K562 (cell line): ENCODE results near the gene TGFBR2. TPM values are rescaled to one million over a fixed set of nuclear protein-coding genes. Genes with fewer than 3 reads are reported as not detected.

Source experiments
- ATAC-seq: fragments of 200-7000 bp; cut with Tn5 transposase; 3 replicates; pipeline ENCODE4 v1.9.1; 2020; ENCODE audit warnings: moderate library complexity
- BruUV-seq: library from RNA; stranded (reverse); fragments of 400-500 nt; replicated peaks from 2 replicates; lab custom pipeline; 2021; lab: Mats Ljungman, UMichigan
- CTCF ChIA-PET: fragments of 300-600 bp; formaldehyde crosslinking; extraction: SDS; loops from one replicate; lab custom pipeline; 2021; ENCODE audit warnings: low intra/inter-chr PET ratio; lab: Yijun Ruan, JAX
- POLR2A ChIA-PET: fragments of 300-600, 350-650 bp; sonication (Branson Sonifier 250); formaldehyde crosslinking; extraction: SDS; loops from one replicate; lab custom pipeline; 2021; ENCODE audit warnings: antibody characterized with exemption, inconsistent platforms; lab: Yijun Ruan, JAX
- DNase-seq, 4 experiments: peaks; one replicate each; pipeline versions ENCODE4 v3.0.0 to v3.0.0-alpha.2; 2011 to 2018; ENCODE audit warnings: low spot score in 3 of 4, mixed read lengths in 3 of 4; ENCODE audit errors: extremely low read depth in 1 of 4
- FAIRE-seq: peaks from 2 replicates; lab custom pipeline; 2011; peaks lifted over from hg19 to GRCh38; lab: Jason Lieb, UNC
- H2AFZ ChIP-seq: 2 replicates; pipeline ENCODE4 v1.6.0; 2011; ENCODE audit warnings: low read depth, low read length, control low read depth, inconsistent platforms
- H3K27ac ChIP-seq: fragments of 200-600 bp; 3 replicates; pipeline ENCODE4 v1.8.0; 2011; ENCODE audit warnings: low read depth, mild to moderate bottlenecking, control low read depth, inconsistent platforms, low read length, moderate library complexity, mixed read lengths; ENCODE audit errors: extremely low read depth
- H3K27me3 ChIP-seq, 2 experiments: fragments of 300-600 bp in 1 of 2; 2 replicates in 1 of 2; 3 replicates in 1 of 2; pipeline versions ENCODE4 v1.6.0 to v1.8.0; 2011; ENCODE audit warnings: inconsistent platforms in 2 of 2, low read length in 2 of 2, mild to moderate bottlenecking in 1 of 2, mixed read lengths in 1 of 2, moderate library complexity in 1 of 2; ENCODE audit not compliant: control insufficient read depth in 2 of 2, insufficient read depth in 2 of 2
- H3K36me3 ChIP-seq: fragments of 300-600 bp; 3 replicates; pipeline ENCODE4 v1.8.0; 2011; ENCODE audit warnings: mild to moderate bottlenecking, low read length, inconsistent platforms; ENCODE audit not compliant: control insufficient read depth, insufficient read depth
- H3K4me1 ChIP-seq, 2 experiments: fragments of 200-600 bp in 1 of 2; replicated peaks in 1 of 2; 2 replicates in 1 of 2; 3 replicates in 1 of 2; pipeline versions ENCODE4 v1.5.1 to v1.8.0; 2011; ENCODE audit warnings: inconsistent platforms in 2 of 2, low read length in 2 of 2, mild to moderate bottlenecking in 1 of 2, mixed read lengths in 1 of 2, moderate library complexity in 1 of 2; ENCODE audit not compliant: control insufficient read depth in 2 of 2, insufficient read depth in 2 of 2
- H3K4me2 ChIP-seq: 2 replicates; pipeline ENCODE4 v1.6.1; 2011; ENCODE audit warnings: low read length, control low read depth, inconsistent platforms, mixed read lengths; ENCODE audit not compliant: insufficient read depth
- H3K4me3 ChIP-seq: fragments of 200-600 bp; sonication (generic), shearing (Covaris generic); 2 replicates; pipeline ENCODE4 v1.5.1; 2016; ENCODE audit warnings: control low read depth, inconsistent platforms
- H3K79me2 ChIP-seq: fragments of 200-600 bp; 3 replicates; pipeline ENCODE4 v1.8.0; 2011; ENCODE audit warnings: low read length, inconsistent platforms; ENCODE audit not compliant: control insufficient read depth, insufficient read depth
- H3K9ac ChIP-seq, 2 experiments: 2 replicates each; pipeline versions ENCODE4 v1.6.0 to v1.6.1; 2011; ENCODE audit warnings: low read depth in 2 of 2, low read length in 2 of 2, control low read depth in 1 of 2, inconsistent platforms in 1 of 2, mild to moderate bottlenecking in 1 of 2, mixed read lengths in 1 of 2; ENCODE audit not compliant: insufficient read depth in 1 of 2
- H3K9me1 ChIP-seq: one replicate; pipeline ENCODE4 v1.6.0; 2011; ENCODE audit warnings: inconsistent platforms, mild to moderate bottlenecking, low read length, moderate library complexity; ENCODE audit not compliant: control insufficient read depth, insufficient read depth
- H3K9me3 ChIP-seq: replicated peaks from 2 replicates; pipeline ENCODE4 v1.5.1; 2011; ENCODE audit warnings: low read depth, low read length, inconsistent platforms; ENCODE audit not compliant: control insufficient read depth, insufficient read depth
- H4K20me1 ChIP-seq: replicated peaks from 2 replicates; pipeline ENCODE4 v1.6.1; 2011; ENCODE audit warnings: low read length, inconsistent platforms, mixed read lengths; ENCODE audit not compliant: control insufficient read depth, insufficient read depth
- ARID1B ChIP-seq: fragments of 450-650 bp; IDR thresholded peaks from 2 replicates; pipeline ENCODE4 v1.6.1; 2016; ENCODE audit warnings: antibody characterized with exemption, mild to moderate bottlenecking, inconsistent platforms
- CGGBP1 ChIP-seq: fragments of 250-450 bp; sonication (Bioruptor Pico); IDR thresholded peaks from 2 replicates; pipeline ENCODE4 v1.9.0; 2021; ENCODE audit warnings: mild to moderate bottlenecking
- EHMT2 ChIP-seq: fragments of 450-650 bp; IDR thresholded peaks from 2 replicates; pipeline ENCODE4 v1.6.1; 2018; ENCODE audit warnings: antibody characterized with exemption
- EWSR1 ChIP-seq: fragments of 450-650 bp; IDR thresholded peaks from 2 replicates; pipeline ENCODE4 v1.6.1; 2018; ENCODE audit warnings: borderline replicate concordance, mild to moderate bottlenecking, low read depth, moderate library complexity; ENCODE audit not compliant: partially characterized antibody
- GTF2F1 ChIP-seq: IDR thresholded peaks from 2 replicates; pipeline ENCODE4 v1.6.1; 2011; ENCODE audit warnings: low read depth, low read length, improper control_type of control experiment
- ILF3 ChIP-seq: fragments of 450-650 bp; IDR thresholded peaks from 2 replicates; pipeline ENCODE4 v1.6.1; 2018; ENCODE audit warnings: antibody characterized with exemption, mild to moderate bottlenecking, moderate library complexity, borderline replicate concordance
- SRSF1 ChIP-seq: fragments of 200-400 bp; formaldehyde crosslinking; IDR thresholded peaks from 2 replicates; pipeline ENCODE4 v1.6.1; 2017; ENCODE audit warnings: mild to moderate bottlenecking, low read depth, low read length, moderate library complexity
- ZBED1 ChIP-seq: IDR thresholded peaks from 2 replicates; pipeline ENCODE4 v1.6.1; 2014
- ZNF184 ChIP-seq: sonication (generic); formaldehyde crosslinking; IDR thresholded peaks from 2 replicates; pipeline ENCODE4 v1.5.0; 2020; ENCODE audit warnings: missing genetic modification reagents
- ZNF507 ChIP-seq: conservative IDR thresholded peaks from 2 replicates; pipeline ENCODE4 v1.6.1; 2017; ENCODE audit warnings: missing genetic modification characterization, missing compliant biosample characterization
- WGBS: fragments of 100-300 bp; shearing (Covaris generic); methylation state at CpG from one replicate; pipeline ENCODE4 v1.1.6; 2016; ENCODE audit warnings: low coverage, mixed read lengths; ENCODE audit not compliant: insufficient coverage; ENCODE audit errors: missing lambda C conversion rate; 5-methylcytosine and 5-hydroxymethylcytosine counted together
- in situ Hi-C: fragments of 300-500 bp; cut with MboI; formaldehyde crosslinking; loops from 4 replicates; pipeline ENCODE4 v1.15.0; 2018; ENCODE audit warnings: inconsistent platforms, mixed read lengths
- intact Hi-C: fragments of 100-400 bp; cut with micrococcal nuclease; formaldehyde crosslinking; loops from 2 replicates; pipeline ENCODE4 v1.14.2; 2022
- polyA plus RNA-seq, 8 experiments: library from polyadenylated mRNA; depleted of rRNA in 4 of 8; stranded (reverse) in 5 of 8; unstranded in 3 of 8; fragments of >200 nt; fragmentation: Nextera tagmentation in 2 of 8; fragmentation: Illumina TruSeq in 1 of 8; extraction: Ambion mirVana in 2 of 8; extraction: Trizol in 1 of 8; gene quantifications; 2 replicates each; pipeline versions ENCODE4 v1.2.1 to v1.2.3, GENCODE V29; 2011 to 2014; ENCODE audit warnings: inconsistent platforms in 1 of 8, missing spikeins in 1 of 8
- total RNA-seq, 7 experiments: library from RNA; depleted of rRNA in 6 of 7; stranded (reverse); fragments of >200 nt in 6 of 7; fragmentation: Illumina TruSeq in 2 of 7; extraction: Trizol in 2 of 7; gene quantifications; 2 replicates each; pipeline versions ENCODE4 v1.2.1 to v1.2.3, GENCODE V29; 2011 to 2021; ENCODE audit warnings: low replicate concordance in 1 of 7
- TF ChIP-seq, protein P1 (sequence below), 2 experiments: fragments of 450-650 bp in 1 of 2; sonication (generic) in 1 of 2; formaldehyde crosslinking in 1 of 2; IDR thresholded peaks in 1 of 2; conservative IDR thresholded peaks in 1 of 2; 2 replicates each; pipeline versions ENCODE4 v1.6.1 to v1.8.1; 2016 to 2023; ENCODE audit warnings: mild to moderate bottlenecking in 2 of 2, moderate library complexity in 2 of 2, inconsistent platforms in 1 of 2, missing genetic modification reagents in 1 of 2
- TF ChIP-seq, protein P2 (sequence below): fragments of 200-800 bp; sonication (Bioruptor generic); IDR thresholded peaks from 2 replicates; pipeline ENCODE4 v1.6.1; 2017; ENCODE audit warnings: missing genetic modification characterization, missing compliant biosample characterization

The TGFBR2 gene
- total and polyA plus RNA-seq, 9 of the 15 experiments (the other 6 are each of a cell fraction or from before 2014, with no cell fraction given) = 0.11 to 0.84 (median 0.24) TPM

- ChIA-PET CTCF (no interaction called here), POLR2A (no interaction called here)
- no peaks in the 10 kb centered on the region for H3K36me3 ChIP-seq
- H3K79me2 ChIP-seq = no peaks in the 10 kb centered on the region
- H3K4me1 ChIP-seq = peaks cover 0 to 10% of the 10 kb centered on the region in 2 experiments; a peak in 1 of 5 replicates
- H3K27me3 ChIP-seq = no peaks in the 10 kb centered on the region; a peak in 1 of 5 replicates
- TF ChIP-seq EWSR1 (no peak), EHMT2 (no peak), GTF2F1 (no peak), SRSF1 (no peak), ZNF507 (tag) (no peak), ARID1B (no peak), ZNF184 (no peak), ZBED1 (no peak), ILF3 (no peak), CGGBP1 (no peak)
- TF ChIP-seq, protein P1, sequence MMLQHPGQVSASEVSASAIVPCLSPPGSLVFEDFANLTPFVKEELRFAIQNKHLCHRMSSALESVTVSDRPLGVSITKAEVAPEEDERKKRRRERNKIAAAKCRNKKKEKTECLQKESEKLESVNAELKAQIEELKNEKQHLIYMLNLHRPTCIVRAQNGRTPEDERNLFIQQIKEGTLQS (IDR thresholded peaks at IDR 0.05) = no peak
- TF ChIP-seq, protein P1 (CRISPR knock-in tag; conservative IDR thresholded peaks at IDR 0.05) = no peak
- TF ChIP-seq, protein P2, sequence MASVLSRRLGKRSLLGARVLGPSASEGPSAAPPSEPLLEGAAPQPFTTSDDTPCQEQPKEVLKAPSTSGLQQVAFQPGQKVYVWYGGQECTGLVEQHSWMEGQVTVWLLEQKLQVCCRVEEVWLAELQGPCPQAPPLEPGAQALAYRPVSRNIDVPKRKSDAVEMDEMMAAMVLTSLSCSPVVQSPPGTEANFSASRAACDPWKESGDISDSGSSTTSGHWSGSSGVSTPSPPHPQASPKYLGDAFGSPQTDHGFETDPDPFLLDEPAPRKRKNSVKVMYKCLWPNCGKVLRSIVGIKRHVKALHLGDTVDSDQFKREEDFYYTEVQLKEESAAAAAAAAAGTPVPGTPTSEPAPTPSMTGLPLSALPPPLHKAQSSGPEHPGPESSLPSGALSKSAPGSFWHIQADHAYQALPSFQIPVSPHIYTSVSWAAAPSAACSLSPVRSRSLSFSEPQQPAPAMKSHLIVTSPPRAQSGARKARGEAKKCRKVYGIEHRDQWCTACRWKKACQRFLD (CRISPR knock-in tag) = no peak
- no peak overlapping the region for H3K27ac ChIP-seq
- 0% methylated on average over 4 of the region's 4 CpGs for WGBS
- no peak overlapping the region for H3K9ac ChIP-seq
- peaks cover 2% of the 10 kb centered on the region; the same call in 1 of the 2 replicates for H3K9me3 ChIP-seq
- no peak overlapping the region for H3K4me2 ChIP-seq
- no peaks in the 10 kb centered on the region for H4K20me1 ChIP-seq
- H2AFZ ChIP-seq = no peak overlapping the region
- no peaks in the 10 kb centered on the region for H3K9me1 ChIP-seq
- no TSS peak for BruUV-seq
- FAIRE-seq (no peak), DNase-seq (no peak), ATAC-seq (no peak)
- no peak overlapping the region for H3K4me3 ChIP-seq
- in situ Hi-C loops (no loop called here), intact Hi-C loops (no loop called here)
Measured at GRCh38 chr3:30602946-30603345, 3.5 kb upstream of the TGFBR2 start.
